ENCODE measurements around the gene BCAM.
"Not testable (repeated sequence)": the region's sequence is repeated elsewhere in the genome, so short reads cannot be mapped to it uniquely, and the experiment has no call there.

The BCAM gene

GRCh38 chr19:44776402-44777096, 32.4 kb upstream of the BCAM start:
- H3K27ac ChIP-seq = no peak overlapping the region
- H3K4me3 ChIP-seq (ENCODE audit: low read depth in 1 of 2, low read length in 1 of 2) = no peak overlapping the region
- no peaks in the 10 kb centered on the region for H3K9me3 ChIP-seq
- peaks cover 17% of the 10 kb centered on the region for H3K27me3 ChIP-seq
- TF ChIP-seq CTCF (IDR thresholded peaks at IDR 0.05) = no peak
- H3K36me3 ChIP-seq = no peaks in the 10 kb centered on the region
- H3K4me1 ChIP-seq (ENCODE audit: control insufficient read depth in 1 of 2, insufficient read depth in 1 of 2, low read depth in 1 of 2, low read length in 1 of 2) = no peaks in the 10 kb centered on the region

- Histone ChIP-seq H3K4me1 (ENCODE audit: control insufficient read depth in 1 of 2, insufficient read depth in 1 of 2, low read depth in 1 of 2, low read length in 1 of 2) (no peaks in the 10 kb centered on the region), H3K9me3 (no peaks in the 10 kb centered on the region)
Observed at GRCh38 chr19:44777715-44778347, 31.1 kb upstream of the BCAM start, which contains the start of gene CBLC. Gene CBLC, plus strand, starts transcription at chr19:44777890. Its CDS starts 42 bp downstream, at chr19:44777932.

GRCh38 chr19:44779150-44779549, 29.8 kb upstream of the BCAM start:
- Histone ChIP-seq H3K36me3 (no peaks in the 10 kb centered on the region), H3K9me3 (no peaks in the 10 kb centered on the region), H3K4me3 (ENCODE audit: low read depth in 1 of 2, low read length in 1 of 2) (no peak overlapping the region), H3K27ac (no peak overlapping the region), H3K27me3 (peaks cover 17% of the 10 kb centered on the region), H3K4me1 (ENCODE audit: control insufficient read depth in 1 of 2, insufficient read depth in 1 of 2, low read depth in 1 of 2, low read length in 1 of 2) (peaks cover under 1 to 1% of the 10 kb centered on the region in 2 experiments)
- no peak for TF ChIP-seq CTCF (IDR thresholded peaks at IDR 0.05)

More at GRCh38 chr19:44777715-44778347, 31.1 kb upstream of the BCAM start, which contains the start of gene CBLC:
- Histone ChIP-seq H3K27me3 (peaks cover 17% of the 10 kb centered on the region), H3K4me3 (ENCODE audit: low read depth in 1 of 2, low read length in 1 of 2) (no peak within 1 kb of the TSS), H3K27ac (no peak within 1 kb of the TSS), H3K36me3 (no peaks in the 10 kb centered on the region)
- no peak for TF ChIP-seq CTCF (IDR thresholded peaks at IDR 0.05)

- H3K4me3 ChIP-seq (ENCODE audit: low read depth in 1 of 2, low read length in 1 of 2); H3K36me3 ChIP-seq; H3K4me1 ChIP-seq (ENCODE audit: control insufficient read depth in 1 of 2, insufficient read depth in 1 of 2, low read depth in 1 of 2, low read length in 1 of 2); H3K27ac ChIP-seq; H3K9me3 ChIP-seq: not testable (repeated sequence)
- H3K27me3 ChIP-seq = peaks cover 16% of the 10 kb centered on the region
Observed at GRCh38 chr19:44781694-44782093, 27.2 kb upstream of the BCAM start.

- H3K4me1 ChIP-seq (ENCODE audit: control insufficient read depth in 1 of 2, insufficient read depth in 1 of 2, low read depth in 1 of 2, low read length in 1 of 2) = peaks cover 6 to 7% of the 10 kb centered on the region in 2 experiments
- H3K4me3 ChIP-seq (ENCODE audit: low read depth in 1 of 2, low read length in 1 of 2) = no peak overlapping the region
- peaks cover 5% of the 10 kb centered on the region for H3K27me3 ChIP-seq
- TF ChIP-seq CTCF (IDR thresholded peaks at IDR 0.05) = no peak
- no peaks in the 10 kb centered on the region for H3K36me3 ChIP-seq
- H3K27ac ChIP-seq = no peak overlapping the region
- H3K9me3 ChIP-seq = no peaks in the 10 kb centered on the region
Observed at GRCh38 chr19:44782729-44783128, 26.2 kb upstream of the BCAM start.

- no peaks in the 10 kb centered on the region for H3K36me3 ChIP-seq
- H3K4me1 ChIP-seq (ENCODE audit: control insufficient read depth in 1 of 2, insufficient read depth in 1 of 2, low read depth in 1 of 2, low read length in 1 of 2) = peaks cover 6 to 7% of the 10 kb centered on the region in 2 experiments
Observed at GRCh38 chr19:44783545-44783944, 25.4 kb upstream of the BCAM start.

More at GRCh38 chr19:44783545-44783944, 25.4 kb upstream of the BCAM start:
- Histone ChIP-seq H3K27ac (no peak overlapping the region), H3K27me3 (no peaks in the 10 kb centered on the region), H3K9me3 (no peaks in the 10 kb centered on the region), H3K4me3 (ENCODE audit: low read depth in 1 of 2, low read length in 1 of 2) (no peak overlapping the region)
- no peak for TF ChIP-seq CTCF (IDR thresholded peaks at IDR 0.05)
